ENCODE results near the gene RANBP10.

The RANBP10 gene

DNA sequence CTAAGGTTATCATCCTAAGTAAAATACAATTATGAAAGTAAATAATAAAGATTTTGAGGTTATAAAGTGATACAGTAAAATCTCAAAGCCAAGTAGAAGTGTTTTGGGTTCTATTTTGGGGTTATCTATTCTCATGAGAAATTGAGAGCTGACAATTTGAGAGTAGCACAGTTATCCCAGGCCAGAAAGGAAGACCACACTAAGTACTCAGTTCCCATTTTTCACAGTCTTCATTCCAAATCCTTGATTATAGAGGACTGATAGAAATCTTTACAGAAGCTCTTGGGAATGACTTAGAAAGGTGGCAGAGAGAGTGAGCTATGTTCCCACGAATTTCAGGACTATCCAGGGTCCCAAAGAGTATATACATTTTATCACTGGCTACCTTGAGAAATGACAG, 91.8 kb downstream of the RANBP10 start:
- no peak overlapping the region for H3K4me3 ChIP-seq (ENCODE audit: low read depth, low read length)
- TF ChIP-seq CTCF (IDR thresholded peaks at IDR 0.05; ENCODE audit: low read depth, low read length), result no peak

DNA sequence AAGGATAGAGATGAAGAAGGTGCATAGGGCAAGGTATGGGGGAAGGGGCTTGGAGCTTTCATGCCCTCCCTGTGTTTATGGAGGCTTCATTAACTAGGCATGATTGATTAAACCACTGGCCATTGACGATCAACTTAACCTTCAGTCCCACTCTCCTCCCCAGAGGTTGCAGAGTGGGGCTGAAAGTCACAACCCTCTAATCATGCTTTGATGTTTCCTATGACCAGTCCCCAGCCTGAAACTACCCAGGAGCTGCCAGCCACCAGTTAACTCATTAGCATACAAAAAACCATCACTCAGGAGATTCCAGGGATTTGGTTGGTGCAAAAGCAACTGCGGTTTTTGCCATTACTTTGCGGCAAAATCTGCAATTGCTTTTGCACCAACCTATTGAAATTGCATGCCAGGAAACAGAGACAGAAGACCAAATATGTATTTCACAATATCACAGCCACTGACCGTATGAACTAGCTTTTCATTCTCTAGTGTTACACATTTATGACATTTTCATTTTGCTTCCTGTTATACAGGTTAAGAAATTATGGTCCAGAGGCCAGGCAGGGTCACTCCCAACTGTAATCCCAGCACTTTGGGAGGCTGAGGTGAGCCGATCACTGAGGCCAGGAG, 92.6 kb downstream of the RANBP10 start:
- no peak overlapping the region for H3K4me3 ChIP-seq (ENCODE audit: low read depth, low read length)
- TF ChIP-seq CTCF (IDR thresholded peaks at IDR 0.05; ENCODE audit: low read depth, low read length), result no peak

GRCh38 chr16:67710607-67711006, 95.8 kb downstream of the RANBP10 start:
- H3K4me3 ChIP-seq (ENCODE audit: low read depth, low read length), result no peak overlapping the region
- no peak for TF ChIP-seq CTCF (IDR thresholded peaks at IDR 0.05; ENCODE audit: low read depth, low read length)

DNA sequence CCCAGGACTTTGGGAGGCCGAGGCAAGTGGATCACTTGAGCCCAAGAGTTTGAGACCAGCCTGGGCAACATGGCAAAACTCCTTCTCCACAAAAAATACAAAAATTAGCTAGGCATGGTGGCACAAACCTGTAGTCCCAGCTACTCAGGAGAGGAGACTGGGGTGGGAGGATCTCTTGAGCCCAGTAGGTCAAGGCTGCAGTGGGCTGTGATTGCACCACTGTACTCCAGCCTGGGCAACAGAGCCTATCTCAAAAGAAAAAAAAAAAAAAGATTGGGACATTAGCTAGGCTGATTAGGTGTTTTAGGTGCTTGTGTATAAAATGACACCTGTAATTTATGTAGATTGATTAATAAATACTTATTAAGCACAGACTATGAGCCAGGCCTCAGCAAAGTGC, 97.3 kb downstream of the RANBP10 start:
- TF ChIP-seq CTCF (IDR thresholded peaks at IDR 0.05; ENCODE audit: low read depth, low read length), result no peak
- no peak overlapping the region for H3K4me3 ChIP-seq (ENCODE audit: low read depth, low read length)

DNA sequence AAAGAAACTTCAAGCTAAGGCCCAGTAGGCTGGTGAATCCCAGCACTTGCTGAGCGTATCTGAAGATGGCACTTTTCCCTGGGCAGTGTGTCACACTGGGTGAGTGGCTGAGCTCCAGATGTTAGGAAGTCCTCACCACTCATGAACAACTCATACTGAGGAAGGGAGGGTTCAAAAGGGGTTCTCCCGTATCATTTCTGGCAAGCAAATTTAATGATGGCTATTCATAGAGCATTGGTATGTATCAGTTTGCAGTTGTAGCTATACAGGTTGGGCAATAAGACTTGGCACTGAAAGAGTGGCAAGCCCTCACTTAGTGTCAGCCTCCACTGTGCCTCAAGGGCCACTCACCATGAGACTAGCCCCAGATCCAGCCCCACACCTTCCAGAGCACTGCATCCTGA, 98.0 kb downstream of the RANBP10 start:
- no peak for TF ChIP-seq CTCF (IDR thresholded peaks at IDR 0.05; ENCODE audit: low read depth, low read length)
- H3K4me3 ChIP-seq (ENCODE audit: low read depth, low read length), result no peak overlapping the region

DNA sequence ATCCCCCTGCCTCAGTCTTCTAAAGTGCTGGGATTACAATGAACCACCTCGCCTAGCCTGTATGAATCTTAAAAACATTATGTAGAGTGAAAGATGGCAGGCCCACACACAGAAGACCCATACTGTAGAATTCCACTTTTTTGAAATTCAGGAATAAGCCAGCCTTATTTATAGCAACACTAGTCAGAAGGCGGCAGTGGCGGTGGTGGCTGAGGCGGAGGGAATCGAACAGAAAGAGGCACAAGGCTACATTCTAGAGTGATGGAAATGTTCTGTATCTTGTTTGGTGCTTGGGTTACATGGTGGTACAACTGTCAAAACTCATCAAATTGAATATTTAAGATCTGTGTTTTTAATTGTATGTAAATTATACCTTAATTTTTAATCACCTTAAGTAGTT, 98.6 kb downstream of the RANBP10 start:
- no peak overlapping the region for H3K4me3 ChIP-seq (ENCODE audit: low read depth, low read length)
- no peak for TF ChIP-seq CTCF (IDR thresholded peaks at IDR 0.05; ENCODE audit: low read depth, low read length)

DNA sequence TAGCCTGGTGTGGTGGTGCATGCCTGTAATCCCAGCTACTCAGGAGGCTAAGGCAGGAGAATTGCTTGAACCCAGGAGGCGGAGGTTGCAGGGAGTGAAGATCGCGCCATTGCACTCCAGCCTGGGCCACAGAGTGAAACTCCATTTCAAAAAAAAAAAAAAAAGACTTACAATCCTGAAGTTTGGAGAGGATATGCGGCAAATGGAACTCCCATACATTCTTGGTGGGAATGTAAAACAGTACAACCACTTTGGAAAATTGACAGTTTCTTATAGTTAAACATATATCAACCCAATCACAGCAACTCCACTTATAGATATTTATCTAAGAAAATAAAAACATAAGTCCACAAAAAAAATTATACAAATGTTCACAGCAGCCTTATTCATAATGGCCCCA, 99.2 kb downstream of the RANBP10 start:
- TF ChIP-seq CTCF (IDR thresholded peaks at IDR 0.05; ENCODE audit: low read depth, low read length), result no peak
- no peak overlapping the region for H3K4me3 ChIP-seq (ENCODE audit: low read depth, low read length)

Data from WI38 (cell line).